ENCODE measurements around the gene CCSER1. TPM values are rescaled to one million over a fixed set of nuclear protein-coding genes. Genes with fewer than 3 reads are reported as not detected.
"Not testable (repeated sequence)": the region's sequence is repeated elsewhere in the genome, so short reads cannot be mapped to it uniquely, and the experiment has no call there.

Gene CCSER1
- total RNA-seq, 4 donors from 2014 or later, result 13.3 to 54.6 (median 34.0) TPM

DNA sequence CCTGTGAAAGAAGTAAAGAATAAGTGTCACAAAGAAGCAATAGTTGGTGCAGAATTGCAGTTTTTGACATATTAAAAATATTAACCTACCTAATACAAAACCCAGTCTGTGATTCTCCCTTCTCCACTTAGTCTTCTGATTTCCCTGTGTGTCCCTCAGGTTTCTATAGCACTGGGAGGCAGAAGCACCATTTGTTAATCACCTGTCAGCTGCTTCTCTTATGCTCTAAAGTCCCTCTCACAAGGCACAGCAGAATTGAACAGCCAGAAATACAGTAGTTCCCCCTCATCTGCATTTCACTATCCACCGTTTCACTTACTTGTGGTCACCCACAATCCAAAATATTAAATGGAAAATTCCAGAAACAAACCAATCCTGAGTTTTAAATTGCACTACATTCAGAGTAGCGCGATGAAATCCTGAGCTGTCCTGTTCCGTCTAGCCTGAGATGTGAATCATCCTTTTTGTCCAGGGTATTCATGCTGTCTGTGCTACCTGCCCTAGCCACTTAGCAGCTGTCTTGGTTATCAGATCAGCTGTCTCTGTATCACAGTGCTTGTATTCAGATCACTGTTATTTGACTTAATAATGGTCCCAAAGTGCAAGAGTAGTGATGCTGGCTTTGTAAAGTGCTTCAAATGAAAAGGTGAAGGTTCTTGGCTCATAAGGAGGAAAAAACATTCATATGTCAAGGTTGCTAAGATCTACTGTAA lies 1192.5 kb downstream of the CCSER1 start:
- no peak overlapping the region for H3K27ac ChIP-seq
- TF ChIP-seq EP300 (IDR thresholded peaks at IDR 0.05; ENCODE audit: low read depth) (no peak), POLR2A (IDR thresholded peaks at IDR 0.05) (no peak), POLR2AphosphoS5 (IDR thresholded peaks at IDR 0.05) (no peak)
- TF ChIP-seq, protein P1, sequence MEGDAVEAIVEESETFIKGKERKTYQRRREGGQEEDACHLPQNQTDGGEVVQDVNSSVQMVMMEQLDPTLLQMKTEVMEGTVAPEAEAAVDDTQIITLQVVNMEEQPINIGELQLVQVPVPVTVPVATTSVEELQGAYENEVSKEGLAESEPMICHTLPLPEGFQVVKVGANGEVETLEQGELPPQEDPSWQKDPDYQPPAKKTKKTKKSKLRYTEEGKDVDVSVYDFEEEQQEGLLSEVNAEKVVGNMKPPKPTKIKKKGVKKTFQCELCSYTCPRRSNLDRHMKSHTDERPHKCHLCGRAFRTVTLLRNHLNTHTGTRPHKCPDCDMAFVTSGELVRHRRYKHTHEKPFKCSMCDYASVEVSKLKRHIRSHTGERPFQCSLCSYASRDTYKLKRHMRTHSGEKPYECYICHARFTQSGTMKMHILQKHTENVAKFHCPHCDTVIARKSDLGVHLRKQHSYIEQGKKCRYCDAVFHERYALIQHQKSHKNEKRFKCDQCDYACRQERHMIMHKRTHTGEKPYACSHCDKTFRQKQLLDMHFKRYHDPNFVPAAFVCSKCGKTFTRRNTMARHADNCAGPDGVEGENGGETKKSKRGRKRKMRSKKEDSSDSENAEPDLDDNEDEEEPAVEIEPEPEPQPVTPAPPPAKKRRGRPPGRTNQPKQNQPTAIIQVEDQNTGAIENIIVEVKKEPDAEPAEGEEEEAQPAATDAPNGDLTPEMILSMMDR (IDR thresholded peaks at IDR 0.05), result no peak
- WGBS, 2 donors (ENCODE audit: low coverage in 1 of 2), result 88 to 100% methylated on average over 4 of the region's 4 CpGs
- H3K4me1 ChIP-seq, result no peaks in the 10 kb centered on the region
- in situ Hi-C loops (cut with MboI; ENCODE audit: low pct_ligation_motif_present in 1 of 4, low pct_unique_long_range_greater_than_20kb in 1 of 4, low sequenced_read_pairs in 3 of 4) (no loop called here), intact Hi-C loops (cut with DNase I; ENCODE audit: low total_unique reads) (no loop called here)
- no peaks in the 10 kb centered on the region for H3K9me3 ChIP-seq
- DNase-seq, result no peak
- no peaks in the 10 kb centered on the region for H3K27me3 ChIP-seq
- H3K36me3 ChIP-seq, result no peaks in the 10 kb centered on the region
- no peak overlapping the region for H3K4me3 ChIP-seq

- Histone ChIP-seq H3K27ac (no peak overlapping the region), H3K4me1 (no peaks in the 10 kb centered on the region), H3K9me3 (peaks cover 10 to 13% of the 10 kb centered on the region in 2 donors), H3K36me3 (no peaks in the 10 kb centered on the region), H3K4me3 (no peak overlapping the region), H3K27me3 (no peaks in the 10 kb centered on the region)
- DNase-seq, result no peak
- TF ChIP-seq, protein P1 (IDR thresholded peaks at IDR 0.05), result no peak
- TF ChIP-seq POLR2A (IDR thresholded peaks at IDR 0.05) (no peak), EP300 (IDR thresholded peaks at IDR 0.05; ENCODE audit: low read depth) (no peak), POLR2AphosphoS5 (IDR thresholded peaks at IDR 0.05) (no peak)
- intact Hi-C loops (cut with DNase I; ENCODE audit: low total_unique reads), result no loop called here
- in situ Hi-C loops (cut with MboI; ENCODE audit: low pct_ligation_motif_present in 1 of 4, low pct_unique_long_range_greater_than_20kb in 1 of 4, low sequenced_read_pairs in 3 of 4), result no loop called here
- 70 to 91% methylated on average over 1 of the region's 1 CpG for WGBS, 2 donors (ENCODE audit: low coverage in 1 of 2)
Measured at GRCh38 chr4:91322961-91323360, 1195.8 kb downstream of the CCSER1 start.

- DNase-seq, result no peak
- 0 to 26% methylated on average over 1 of the region's 1 CpG for WGBS, 2 donors (ENCODE audit: low coverage in 1 of 2)
- Histone ChIP-seq H3K27me3 (no peaks in the 10 kb centered on the region), H3K4me3 (no peak overlapping the region), H3K36me3 (no peaks in the 10 kb centered on the region), H3K9me3 (peaks cover 10 to 13% of the 10 kb centered on the region in 2 donors), H3K4me1 (no peaks in the 10 kb centered on the region), H3K27ac (no peak overlapping the region)
- in situ Hi-C loops (cut with MboI; ENCODE audit: low pct_ligation_motif_present in 1 of 4, low pct_unique_long_range_greater_than_20kb in 1 of 4, low sequenced_read_pairs in 3 of 4), result no loop called here
- TF ChIP-seq EP300 (IDR thresholded peaks at IDR 0.05; ENCODE audit: low read depth) (no peak), POLR2A (IDR thresholded peaks at IDR 0.05) (no peak), POLR2AphosphoS5 (IDR thresholded peaks at IDR 0.05) (no peak)
- TF ChIP-seq, protein P1 (IDR thresholded peaks at IDR 0.05), result no peak
- intact Hi-C loops (cut with DNase I; ENCODE audit: low total_unique reads), result no loop called here
Measured at GRCh38 chr4:91325495-91325894, 1198.3 kb downstream of the CCSER1 start.

DNA sequence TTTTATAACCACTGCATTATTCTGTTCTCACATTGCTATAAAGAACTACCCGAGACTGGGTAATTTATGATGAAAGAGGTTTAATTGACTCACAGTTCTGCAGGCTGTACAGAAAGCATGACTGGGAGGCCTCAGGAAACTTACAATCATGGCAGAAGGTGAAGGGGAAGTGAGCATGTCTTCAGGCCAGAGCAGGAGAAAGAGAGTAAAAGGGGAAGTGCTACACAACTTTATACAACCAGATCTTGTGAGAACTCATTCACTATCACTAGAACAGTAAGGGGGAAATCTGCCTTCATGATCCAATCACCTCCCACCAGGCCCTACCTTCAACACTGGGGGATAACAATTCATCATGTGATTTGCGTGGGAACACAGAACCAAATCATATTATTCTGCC lies 1199.0 kb downstream of the CCSER1 start:
- H3K4me1 ChIP-seq; intact Hi-C loops (cut with DNase I; ENCODE audit: low total_unique reads); in situ Hi-C loops (cut with MboI; ENCODE audit: low pct_ligation_motif_present in 1 of 4, low pct_unique_long_range_greater_than_20kb in 1 of 4, low sequenced_read_pairs in 3 of 4); DNase-seq; H3K36me3 ChIP-seq; H3K27me3 ChIP-seq; H3K4me3 ChIP-seq; H3K27ac ChIP-seq: not testable (repeated sequence)
- peaks cover 10 to 13% of the 10 kb centered on the region in 2 donors for H3K9me3 ChIP-seq
- 84 to 85% methylated on average over 2 of the region's 2 CpGs for WGBS, 2 donors (ENCODE audit: low coverage in 1 of 2)
